Neural crest cell (in vitro differentiated cells): Measurements from ENCODE around the gene ABCA3. TPM values are rescaled to one million over a fixed set of nuclear protein-coding genes. Genes with fewer than 3 reads are reported as not detected.
A peak's percentile ranks its signal among the peaks of the same experiment; 100 is the strongest.

ENCODE experiments used
- DNase-seq: peaks from one replicate; pipeline ENCODE4 v3.0.0; 2021; ENCODE audit warnings: low read depth, mixed read lengths, low spot score
- H3K27ac Mint-ChIP-seq: one replicate; pipeline ENCODE4 v1.8.0; 2021; ENCODE audit warnings: mild to moderate bottlenecking, mixed read lengths; ENCODE audit not compliant: unreplicated experiment
- H3K27me3 Mint-ChIP-seq: 2 replicates; pipeline ENCODE4 v1.8.0; 2021; ENCODE audit warnings: low read depth, mild to moderate bottlenecking, mixed read lengths
- H3K36me3 Mint-ChIP-seq: 2 replicates; pipeline ENCODE4 v1.8.0; 2021; ENCODE audit warnings: low read depth, mild to moderate bottlenecking, mixed read lengths
- H3K4me1 Mint-ChIP-seq: 2 replicates; pipeline ENCODE4 v1.8.0; 2021; ENCODE audit warnings: mixed read lengths
- H3K4me3 Mint-ChIP-seq: one replicate; pipeline ENCODE4 v1.8.0; 2021; ENCODE audit warnings: mild to moderate bottlenecking, mixed read lengths
- H3K9me3 Mint-ChIP-seq: 2 replicates; pipeline ENCODE4 v1.8.0; 2021; ENCODE audit warnings: mixed read lengths
- CTCF ChIP-seq: fragments of 200-600 bp; sonication (generic); conservative IDR thresholded peaks from 2 replicates; pipeline ENCODE4 v1.5.0; 2021; ENCODE audit warnings: antibody characterized with exemption, mild to moderate bottlenecking
- total RNA-seq: library from RNA; stranded (reverse); gene quantifications from 2 replicates; pipeline ENCODE4 v1.2.1, GENCODE V29; 2021

ABCA3 gene
- total RNA-seq, 1 donor from 2014 or later, result 19.6 TPM

- TF ChIP-seq CTCF, result no peak
- H3K36me3 Mint-ChIP-seq, result no peaks in the 10 kb centered on the region
- H3K27ac Mint-ChIP-seq, result no peak overlapping the region
- H3K4me3 Mint-ChIP-seq, result no peak overlapping the region
- H3K4me1 Mint-ChIP-seq, result no peaks in the 10 kb centered on the region
- no peaks in the 10 kb centered on the region for H3K27me3 Mint-ChIP-seq
- no peaks in the 10 kb centered on the region for H3K9me3 Mint-ChIP-seq
- no peak for DNase-seq
Measured at GRCh38 chr16:2299121-2299914, 41.2 kb downstream of the ABCA3 start.

- H3K27me3 Mint-ChIP-seq, result no peaks in the 10 kb centered on the region
- no peaks in the 10 kb centered on the region for H3K9me3 Mint-ChIP-seq
- H3K4me3 Mint-ChIP-seq, result no peak overlapping the region
- H3K27ac Mint-ChIP-seq, result no peak overlapping the region
- TF ChIP-seq CTCF, result no peak
- no peak for DNase-seq
- no peaks in the 10 kb centered on the region for H3K36me3 Mint-ChIP-seq
- H3K4me1 Mint-ChIP-seq, result no peaks in the 10 kb centered on the region
Measured at GRCh38 chr16:2298621-2299020, 41.9 kb downstream of the ABCA3 start.

GRCh38 chr16:2297506-2297860 lies 43.0 kb downstream of the ABCA3 start:
- no peak for TF ChIP-seq CTCF
- Mint-ChIP-seq H3K4me3 (no peak overlapping the region), H3K4me1 (no peaks in the 10 kb centered on the region), H3K27ac (no peak overlapping the region), H3K36me3 (no peaks in the 10 kb centered on the region), H3K9me3 (no peaks in the 10 kb centered on the region), H3K27me3 (no peaks in the 10 kb centered on the region)
- no peak for DNase-seq

- Mint-ChIP-seq H3K27me3 (no peaks in the 10 kb centered on the region), H3K4me3 (no peak overlapping the region), H3K27ac (peak overlapping the region; percentile 27), H3K4me1 (no peaks in the 10 kb centered on the region), H3K36me3 (no peaks in the 10 kb centered on the region), H3K9me3 (no peaks in the 10 kb centered on the region)
- DNase-seq, result peak; percentile 18
- peak; percentile 22 for TF ChIP-seq CTCF
Measured at GRCh38 chr16:2296661-2297505, 43.6 kb downstream of the ABCA3 start.

- DNase-seq, result no peak
- H3K27ac Mint-ChIP-seq, result no peak overlapping the region
- no peaks in the 10 kb centered on the region for H3K36me3 Mint-ChIP-seq
- H3K4me3 Mint-ChIP-seq, result no peak overlapping the region
- H3K4me1 Mint-ChIP-seq, result no peaks in the 10 kb centered on the region
- no peaks in the 10 kb centered on the region for H3K27me3 Mint-ChIP-seq
- H3K9me3 Mint-ChIP-seq, result no peaks in the 10 kb centered on the region
- no peak for TF ChIP-seq CTCF
Measured at GRCh38 chr16:2295056-2295798, 45.3 kb downstream of the ABCA3 start.
